HL-60 (cell line): ENCODE data around the gene TTC12.

Experiments
- DNase-seq, 2 experiments: peaks; one replicate each; pipeline ENCODE4 v3.0.0-alpha.2; 2010 to 2020; ENCODE audit warnings: low read depth in 1 of 2, low spot score in 1 of 2
- H3K27ac ChIP-seq: fragments of 250-450 bp; sonication (Bioruptor Pico); replicated peaks from 2 replicates; pipeline ENCODE4 v1.5.1; 2020; ENCODE audit warnings: mild to moderate bottlenecking, moderate library complexity
- H3K27me3 ChIP-seq: fragments of 250-450 bp; sonication (Bioruptor Pico); 2 replicates; pipeline ENCODE4 v1.5.1; 2021; ENCODE audit warnings: mild to moderate bottlenecking, moderate library complexity; ENCODE audit not compliant: insufficient read depth, poor library complexity, severe bottlenecking
- H3K4me3 ChIP-seq: replicated peaks from 2 replicates; pipeline ENCODE4 v1.5.1; 2011; ENCODE audit warnings: mild to moderate bottlenecking, control low read depth, low read length; ENCODE audit not compliant: insufficient read depth
- GABPA ChIP-seq: IDR thresholded peaks from 2 replicates; pipeline ENCODE4 v1.6.1; 2012; ENCODE audit warnings: low read depth
- POLR2AphosphoS5 ChIP-seq: IDR thresholded peaks from 2 replicates; pipeline ENCODE4 v1.6.1; 2012; ENCODE audit warnings: low read depth
- SPI1 ChIP-seq: IDR thresholded peaks from 2 replicates; pipeline ENCODE4 v1.6.1; 2012; ENCODE audit warnings: low read depth, mild to moderate bottlenecking, borderline replicate concordance
- TF ChIP-seq, protein P1 (sequence below): IDR thresholded peaks from 2 replicates; pipeline ENCODE4 v1.6.1; 2012; ENCODE audit warnings: low read depth; ENCODE audit not compliant: insufficient replicate concordance
- TF ChIP-seq, protein P2 (sequence below): IDR thresholded peaks from one replicate; pipeline ENCODE4 v1.5.1; 2011; ENCODE audit warnings: low read length, control low read depth, inconsistent platforms; ENCODE audit not compliant: insufficient read depth

TTC12 gene

DNA sequence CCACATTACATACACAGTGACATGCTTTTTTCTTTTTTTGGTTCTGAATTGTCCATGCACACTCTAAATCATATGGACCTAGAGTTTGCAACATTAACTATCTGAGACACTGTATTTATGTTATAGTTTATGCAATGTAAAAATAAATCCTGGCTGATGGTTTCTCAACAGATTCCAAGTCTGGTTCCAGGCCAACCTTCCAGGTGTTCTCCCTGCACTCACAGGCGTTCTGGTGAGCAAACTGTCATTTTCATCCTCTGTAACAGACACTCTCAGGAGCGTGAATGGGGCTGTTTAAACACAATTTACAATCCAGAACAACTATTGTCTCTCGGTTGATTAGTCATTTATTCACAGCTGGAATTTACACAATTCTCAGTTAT, 36.7 kb downstream of the TTC12 start:
- no peak overlapping the region for H3K27ac ChIP-seq
- H3K4me3 ChIP-seq, result no peak overlapping the region
- no peak for DNase-seq
- H3K27me3 ChIP-seq, result no peaks in the 10 kb centered on the region
- TF ChIP-seq POLR2AphosphoS5, result no peak
- TF ChIP-seq SPI1, result no peak
- TF ChIP-seq, protein P1, sequence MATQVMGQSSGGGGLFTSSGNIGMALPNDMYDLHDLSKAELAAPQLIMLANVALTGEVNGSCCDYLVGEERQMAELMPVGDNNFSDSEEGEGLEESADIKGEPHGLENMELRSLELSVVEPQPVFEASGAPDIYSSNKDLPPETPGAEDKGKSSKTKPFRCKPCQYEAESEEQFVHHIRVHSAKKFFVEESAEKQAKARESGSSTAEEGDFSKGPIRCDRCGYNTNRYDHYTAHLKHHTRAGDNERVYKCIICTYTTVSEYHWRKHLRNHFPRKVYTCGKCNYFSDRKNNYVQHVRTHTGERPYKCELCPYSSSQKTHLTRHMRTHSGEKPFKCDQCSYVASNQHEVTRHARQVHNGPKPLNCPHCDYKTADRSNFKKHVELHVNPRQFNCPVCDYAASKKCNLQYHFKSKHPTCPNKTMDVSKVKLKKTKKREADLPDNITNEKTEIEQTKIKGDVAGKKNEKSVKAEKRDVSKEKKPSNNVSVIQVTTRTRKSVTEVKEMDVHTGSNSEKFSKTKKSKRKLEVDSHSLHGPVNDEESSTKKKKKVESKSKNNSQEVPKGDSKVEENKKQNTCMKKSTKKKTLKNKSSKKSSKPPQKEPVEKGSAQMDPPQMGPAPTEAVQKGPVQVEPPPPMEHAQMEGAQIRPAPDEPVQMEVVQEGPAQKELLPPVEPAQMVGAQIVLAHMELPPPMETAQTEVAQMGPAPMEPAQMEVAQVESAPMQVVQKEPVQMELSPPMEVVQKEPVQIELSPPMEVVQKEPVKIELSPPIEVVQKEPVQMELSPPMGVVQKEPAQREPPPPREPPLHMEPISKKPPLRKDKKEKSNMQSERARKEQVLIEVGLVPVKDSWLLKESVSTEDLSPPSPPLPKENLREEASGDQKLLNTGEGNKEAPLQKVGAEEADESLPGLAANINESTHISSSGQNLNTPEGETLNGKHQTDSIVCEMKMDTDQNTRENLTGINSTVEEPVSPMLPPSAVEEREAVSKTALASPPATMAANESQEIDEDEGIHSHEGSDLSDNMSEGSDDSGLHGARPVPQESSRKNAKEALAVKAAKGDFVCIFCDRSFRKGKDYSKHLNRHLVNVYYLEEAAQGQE, result no peak
- TF ChIP-seq GABPA, result no peak
- TF ChIP-seq, protein P2, sequence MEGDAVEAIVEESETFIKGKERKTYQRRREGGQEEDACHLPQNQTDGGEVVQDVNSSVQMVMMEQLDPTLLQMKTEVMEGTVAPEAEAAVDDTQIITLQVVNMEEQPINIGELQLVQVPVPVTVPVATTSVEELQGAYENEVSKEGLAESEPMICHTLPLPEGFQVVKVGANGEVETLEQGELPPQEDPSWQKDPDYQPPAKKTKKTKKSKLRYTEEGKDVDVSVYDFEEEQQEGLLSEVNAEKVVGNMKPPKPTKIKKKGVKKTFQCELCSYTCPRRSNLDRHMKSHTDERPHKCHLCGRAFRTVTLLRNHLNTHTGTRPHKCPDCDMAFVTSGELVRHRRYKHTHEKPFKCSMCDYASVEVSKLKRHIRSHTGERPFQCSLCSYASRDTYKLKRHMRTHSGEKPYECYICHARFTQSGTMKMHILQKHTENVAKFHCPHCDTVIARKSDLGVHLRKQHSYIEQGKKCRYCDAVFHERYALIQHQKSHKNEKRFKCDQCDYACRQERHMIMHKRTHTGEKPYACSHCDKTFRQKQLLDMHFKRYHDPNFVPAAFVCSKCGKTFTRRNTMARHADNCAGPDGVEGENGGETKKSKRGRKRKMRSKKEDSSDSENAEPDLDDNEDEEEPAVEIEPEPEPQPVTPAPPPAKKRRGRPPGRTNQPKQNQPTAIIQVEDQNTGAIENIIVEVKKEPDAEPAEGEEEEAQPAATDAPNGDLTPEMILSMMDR, result no peak

DNA sequence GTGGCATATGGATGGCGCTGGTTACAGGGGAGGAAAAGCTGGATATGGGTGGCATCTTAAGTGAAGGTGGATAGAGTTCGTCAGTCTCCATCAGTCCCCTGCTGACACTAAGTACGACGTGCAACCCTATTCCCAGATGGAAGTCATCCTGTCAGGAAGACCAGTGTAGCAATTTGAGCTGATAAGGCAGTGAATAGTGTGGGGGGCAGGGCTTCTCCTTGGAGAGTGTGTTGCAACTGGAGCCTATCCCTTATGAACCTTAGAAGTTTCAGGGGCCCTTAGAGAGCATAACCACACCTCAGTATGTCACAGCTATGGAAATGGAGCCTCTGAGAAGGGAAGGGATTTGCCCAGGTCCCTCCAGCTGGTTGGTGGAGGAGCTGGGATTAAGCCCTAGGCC, 37.1 kb downstream of the TTC12 start:
- no peak overlapping the region for H3K27ac ChIP-seq
- H3K27me3 ChIP-seq, result no peaks in the 10 kb centered on the region
- DNase-seq, result no peak
- TF ChIP-seq GABPA, result no peak
- TF ChIP-seq, protein P1, result no peak
- TF ChIP-seq SPI1, result no peak
- TF ChIP-seq, protein P2, result no peak
- TF ChIP-seq POLR2AphosphoS5, result no peak
- H3K4me3 ChIP-seq, result no peak overlapping the region

DNA sequence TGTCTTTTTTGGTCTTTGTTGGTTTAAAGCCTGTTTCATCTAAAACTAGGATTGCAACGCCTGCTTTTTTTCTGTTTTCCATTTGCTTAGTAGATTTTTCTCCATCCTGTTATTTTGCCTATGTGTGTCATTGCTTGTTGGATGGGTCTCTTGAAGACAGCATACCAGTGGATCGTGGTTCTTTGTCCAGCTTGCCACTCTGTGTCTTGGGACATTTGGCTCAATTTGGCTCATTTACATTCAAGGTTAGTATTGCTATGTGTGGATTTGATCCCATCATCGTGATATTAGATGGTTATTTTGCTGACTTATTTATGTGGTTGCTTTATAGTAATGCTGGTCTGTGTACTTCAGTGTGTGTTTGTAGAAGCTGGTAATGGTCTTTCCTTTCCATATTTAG, 41.8 kb downstream of the TTC12 start:
- Histone ChIP-seq H3K4me3 (no peak overlapping the region), H3K27ac (no peak overlapping the region), H3K27me3 (no peaks in the 10 kb centered on the region)
- TF ChIP-seq GABPA (no peak), POLR2AphosphoS5 (no peak), SPI1 (no peak)
- TF ChIP-seq, protein P2, result no peak
- TF ChIP-seq, protein P1, result no peak
- DNase-seq, result no peak
